B cell (primary cell): ENCODE results near the gene ADPRM. TPM values are rescaled to one million over a fixed set of nuclear protein-coding genes. Genes with fewer than 3 reads are reported as not detected.
A peak's percentile ranks its signal among the peaks of the same experiment; 100 is the strongest.

Source experiments
- ATAC-seq: fragments of 200-7000 bp; cut with Tn5 transposase; one replicate; pipeline ENCODE4 v1.10.0; 2021; ENCODE audit warnings: low read depth, mild to moderate bottlenecking, moderate number of reproducible peaks, moderate library complexity
- CTCF ChIA-PET: fragments of 350-600 bp; sonication (Branson Sonifier 250); formaldehyde crosslinking; loops from one replicate; lab custom pipeline; 2021; ENCODE audit warnings: antibody characterized with exemption, inconsistent platforms; lab: Charles Lee
- POLR2A ChIA-PET: fragments of 350-600 bp; sonication (Branson Sonifier 250); formaldehyde crosslinking; loops from one replicate; lab custom pipeline; 2021; ENCODE audit warnings: antibody characterized with exemption; lab: Charles Lee
- DNase-seq: peaks from one replicate; pipeline ENCODE4 v3.0.0; 2013
- H2AFZ ChIP-seq: 2 replicates; pipeline ENCODE4 v1.6.1; 2012; ENCODE audit warnings: mild to moderate bottlenecking, low read depth, low read length; ENCODE audit not compliant: insufficient read depth, poor library complexity, severe bottlenecking
- H3K27ac ChIP-seq, 2 donors: 1 replicate in 1 of 2; 2 replicates in 1 of 2; pipeline ENCODE4 v1.5.1; 2012 to 2013; ENCODE audit warnings: low read length in 2 of 2, mild to moderate bottlenecking in 2 of 2, moderate library complexity in 1 of 2
- H3K27me3 ChIP-seq, 4 experiments: fragments of 200-600 bp in 1 of 4; sonication (generic) in 1 of 4; replicated peaks in 1 of 4; 1 replicate in 2 of 4; 2 replicates in 2 of 4; pipeline versions ENCODE4 v1.6.1 to v1.7.0; 2013 to 2016; ENCODE audit warnings: low read length in 3 of 4, mild to moderate bottlenecking in 2 of 4, mixed read lengths in 1 of 4, moderate library complexity in 1 of 4; ENCODE audit not compliant: insufficient read depth in 4 of 4, control insufficient read depth in 3 of 4; ENCODE audit errors: control extremely low read depth in 1 of 4
- H3K36me3 ChIP-seq, 2 experiments: replicated peaks in 1 of 2; 1 replicate in 1 of 2; 2 replicates in 1 of 2; pipeline versions ENCODE4 v1.6.1 to v1.7.1; 2013; ENCODE audit warnings: low read length in 1 of 2; ENCODE audit not compliant: insufficient read depth in 2 of 2, control insufficient read depth in 1 of 2; ENCODE audit errors: control extremely low read depth in 1 of 2, extremely low read depth in 1 of 2
- H3K4me1 ChIP-seq, 2 donors: fragments of 200-600 bp in 1 of 2; sonication (generic) in 1 of 2; 1 replicate in 1 of 2; 2 replicates in 1 of 2; pipeline versions ENCODE4 v1.5.1 to v1.6.1; 2013 to 2017; ENCODE audit warnings: low read length in 2 of 2; ENCODE audit not compliant: control insufficient read depth in 2 of 2, insufficient read depth in 2 of 2
- H3K4me2 ChIP-seq: replicated peaks from 2 replicates; pipeline ENCODE3; 2012; ENCODE audit warnings: mild to moderate bottlenecking, low read depth, low read length; ENCODE audit not compliant: poor library complexity, severe bottlenecking
- H3K4me3 ChIP-seq, 5 experiments: fragments of 200-600 bp in 1 of 5; sonication (generic) in 1 of 5; 1 replicate in 3 of 5; 2 replicates in 2 of 5; pipeline versions ENCODE4 v1.5.1 to v1.7.0; 2011 to 2016; ENCODE audit warnings: low read length in 4 of 5, mild to moderate bottlenecking in 4 of 5, low read depth in 2 of 5, control low read depth in 1 of 5, moderate library complexity in 1 of 5; ENCODE audit not compliant: insufficient read depth in 1 of 5; ENCODE audit errors: control extremely low read depth in 1 of 5, extremely low read depth in 1 of 5
- H3K79me2 ChIP-seq: fragments of 200-600 bp; sonication (generic); one replicate; pipeline ENCODE4 v1.6.0; 2016; ENCODE audit warnings: low read length; ENCODE audit not compliant: control insufficient read depth, insufficient read depth
- H3K9ac ChIP-seq: fragments of 200-600 bp; sonication (generic); 2 replicates; pipeline ENCODE4 v1.6.1; 2017; ENCODE audit warnings: mild to moderate bottlenecking, low read length, moderate library complexity
- H3K9me3 ChIP-seq, 3 donors: one replicate each; pipeline versions ENCODE4 v1.6.1 to v1.7.1; 2013; ENCODE audit warnings: low read length in 2 of 3; ENCODE audit not compliant: control insufficient read depth in 2 of 3, insufficient read depth in 1 of 3; ENCODE audit errors: control extremely low read depth in 1 of 3
- H4K20me1 ChIP-seq: 2 replicates; pipeline ENCODE4 v1.6.0; 2012; ENCODE audit warnings: mild to moderate bottlenecking, low read length; ENCODE audit not compliant: insufficient read depth, control insufficient read depth, poor library complexity, severe bottlenecking
- H3K27ac Mint-ChIP-seq: one replicate; pipeline ENCODE4 v1.8.0; 2021; ENCODE audit warnings: mixed read lengths
- H3K27me3 Mint-ChIP-seq: one replicate; pipeline ENCODE4 v1.8.0; 2021; ENCODE audit warnings: mixed read lengths
- H3K4me1 Mint-ChIP-seq: one replicate; pipeline ENCODE4 v1.8.0; 2021; ENCODE audit warnings: mixed read lengths
- H3K4me3 Mint-ChIP-seq: one replicate; pipeline ENCODE4 v1.8.0; 2021; ENCODE audit warnings: mixed read lengths
- H3K9me3 Mint-ChIP-seq: one replicate; pipeline ENCODE4 v1.8.0; 2022; ENCODE audit warnings: mixed read lengths; ENCODE audit not compliant: insufficient read depth
- CTCF ChIP-seq: fragments of 200-600 bp; IDR thresholded peaks from one replicate; pipeline ENCODE4 v1.8.0; 2022; ENCODE audit warnings: antibody characterized with exemption, mild to moderate bottlenecking
- EZH2 ChIP-seq: IDR thresholded peaks from 2 replicates; pipeline ENCODE4 v1.6.1; 2012; ENCODE audit warnings: borderline replicate concordance, low read depth, mild to moderate bottlenecking, moderate library complexity, low read length; ENCODE audit not compliant: insufficient read depth, poor library complexity, severe bottlenecking
- WGBS: methylation state at CpG from one replicate; pipeline ENCODE4 v1.1.5; 2013; ENCODE audit warnings: missing lambda C conversion rate; ENCODE audit not compliant: insufficient coverage; 5-methylcytosine and 5-hydroxymethylcytosine counted together
- intact Hi-C: fragments of 100-400 bp; cut with micrococcal nuclease; formaldehyde crosslinking; loops from one replicate; pipeline ENCODE4 v1.10.0; 2022
- polyA plus RNA-seq: library from polyadenylated mRNA; depleted of rRNA; stranded (reverse); fragments of >200 nt; gene quantifications from 2 replicates; pipeline ENCODE4 v1.2.3, GENCODE V29; 2012
- total RNA-seq, 2 donors: library from RNA; stranded (reverse); fragments of 120-200 nt in 1 of 2; gene quantifications; 1 replicate in 1 of 2; 2 replicates in 1 of 2; pipeline versions ENCODE4 v1.2.3 to v1.2.4, GENCODE V29; 2013 to 2022

Gene ADPRM
- total and polyA plus RNA-seq, 2 donors (not counting 1 experiment from before 2014, with no cell fraction given), result 24.3 to 29.1 TPM

GRCh38 chr17:10727192-10727591, 29.8 kb downstream of the ADPRM start:
- no peaks in the 10 kb centered on the region for H3K9me3 ChIP-seq
- WGBS, result 56% methylated on average over 5 of the region's 5 CpGs
- TF ChIP-seq EZH2 (no peak), CTCF (no peak)
- no peak overlapping the region for H3K4me2 ChIP-seq
- H3K27me3 ChIP-seq, result no peaks in the 10 kb centered on the region
- no peaks in the 10 kb centered on the region for H3K79me2 ChIP-seq
- peaks cover 15% of the 10 kb centered on the region for H3K4me1 Mint-ChIP-seq
- H3K4me1 ChIP-seq, result peaks cover 0 to 9% of the 10 kb centered on the region in 2 donors
- no peaks in the 10 kb centered on the region for H3K9me3 Mint-ChIP-seq
- ATAC-seq, result no peak
- no peak overlapping the region for H2AFZ ChIP-seq
- H3K9ac ChIP-seq, result no peak overlapping the region
- POLR2A ChIA-PET, result no interaction called here
- H3K36me3 ChIP-seq, result no peaks in the 10 kb centered on the region
- H4K20me1 ChIP-seq, result no peaks in the 10 kb centered on the region
- no peak overlapping the region for H3K27ac Mint-ChIP-seq
- no peak overlapping the region for H3K4me3 ChIP-seq
- H3K27me3 Mint-ChIP-seq, result peaks cover 6% of the 10 kb centered on the region
- intact Hi-C loops, result no loop called here
- no peak overlapping the region for H3K27ac ChIP-seq
- DNase-seq, result no peak
- CTCF ChIA-PET, result no interaction called here
- H3K4me3 Mint-ChIP-seq, result peak overlapping the region; percentile 2

- Histone ChIP-seq H3K27me3 (no peaks in the 10 kb centered on the region), H2AFZ (no peak overlapping the region), H3K27ac (peak overlapping the region in 1 of 2 donors; percentile 75), H3K4me1 (peaks cover 0 to 9% of the 10 kb centered on the region in 2 donors), H3K79me2 (no peaks in the 10 kb centered on the region), H3K36me3 (no peaks in the 10 kb centered on the region), H3K9me3 (no peaks in the 10 kb centered on the region), H3K9ac (no peak overlapping the region), H4K20me1 (no peaks in the 10 kb centered on the region), H3K4me2 (no peak overlapping the region), H3K4me3 (no peak overlapping the region)
- Mint-ChIP-seq H3K27me3 (peaks cover 9% of the 10 kb centered on the region), H3K27ac (no peak overlapping the region), H3K4me1 (peaks cover 15% of the 10 kb centered on the region), H3K9me3 (no peaks in the 10 kb centered on the region), H3K4me3 (no peak overlapping the region)
- ChIA-PET POLR2A (no interaction called here), CTCF (interaction anchor here (0.5 to 0.6 kb wide), 2 partner anchors 28 to 87 kb away, joined by 3 read pairs; no protein-coding TSS in a partner anchor)
- DNase-seq, result no peak
- intact Hi-C loops, result no loop called here
- no peak for ATAC-seq
- TF ChIP-seq EZH2 (no peak), CTCF (no peak)
- 96% methylated on average over 4 of the region's 10 CpGs for WGBS
These were observed 31.0 kb downstream of the ADPRM start for GRCh38 chr17:10728331-10728892.
